RKO (cell line): Measurements from ENCODE around the gene ATP7B.
"Not testable (repeated sequence)": the region's sequence is repeated elsewhere in the genome, so short reads cannot be mapped to it uniquely, and the experiment has no call there.

Experiments used
- DNase-seq: peaks from one replicate; pipeline ENCODE4 v3.0.0-alpha.2; 2016; ENCODE audit warnings: low spot score

Gene ATP7B

GRCh38 chr13:52006523-52007245 lies 4.6 kb downstream of the ATP7B start:
- no peak for DNase-seq

- DNase-seq, result no peak
These were observed 5.3 kb downstream of the ATP7B start for GRCh38 chr13:52005841-52006522.

DNA sequence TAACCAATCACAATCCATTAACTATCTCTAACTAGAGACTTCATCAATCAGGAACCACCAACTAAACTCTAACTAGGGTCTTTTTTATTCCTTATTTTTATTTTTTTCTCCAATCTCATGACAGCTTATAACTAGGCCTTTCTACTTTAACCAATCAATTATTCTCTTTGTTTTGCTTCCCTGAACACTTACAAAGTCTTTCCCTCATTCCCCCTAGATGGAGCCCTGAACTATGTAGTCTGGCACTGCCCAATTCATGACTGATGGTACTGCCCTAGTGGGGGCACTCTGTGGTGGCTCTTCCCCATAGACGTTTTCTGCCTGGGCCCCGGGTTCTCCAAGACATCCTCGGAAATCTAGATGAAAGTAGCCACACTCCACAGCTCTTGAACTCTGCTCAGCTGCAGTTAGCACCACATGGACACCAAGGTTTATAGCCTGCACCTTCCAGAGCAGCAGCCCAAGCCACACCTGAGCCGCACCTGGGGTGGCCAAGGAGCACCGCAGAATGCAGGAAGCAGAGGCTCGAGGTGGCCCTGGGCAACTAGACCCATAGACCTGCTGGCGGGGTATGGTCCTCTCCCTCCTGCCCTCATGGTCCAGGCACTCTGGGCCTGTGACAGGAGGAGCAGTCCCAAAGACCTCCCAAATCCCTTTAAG lies 6.6 kb downstream of the ATP7B start:
- DNase-seq, result no peak

DNA sequence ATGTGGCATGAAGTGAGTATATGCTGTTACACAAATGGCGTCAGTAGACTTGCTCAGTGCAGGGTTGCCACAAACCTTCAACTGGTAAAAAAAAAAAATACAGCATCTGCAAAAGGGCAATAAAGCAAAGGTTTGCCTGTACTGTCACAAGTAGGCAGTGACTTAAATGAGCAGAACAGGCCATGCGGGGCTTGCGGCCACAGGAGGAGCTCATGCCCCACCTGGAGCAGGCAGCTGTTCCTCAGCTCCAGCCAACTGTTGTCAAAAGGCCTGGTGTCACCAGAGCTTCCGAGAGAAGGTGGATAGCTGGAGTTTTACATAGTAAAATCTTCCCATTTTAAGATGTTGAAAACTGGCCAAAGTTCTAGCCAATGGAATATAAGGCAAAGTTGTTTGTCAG lies 7.7 kb downstream of the ATP7B start:
- no peak for DNase-seq

DNA sequence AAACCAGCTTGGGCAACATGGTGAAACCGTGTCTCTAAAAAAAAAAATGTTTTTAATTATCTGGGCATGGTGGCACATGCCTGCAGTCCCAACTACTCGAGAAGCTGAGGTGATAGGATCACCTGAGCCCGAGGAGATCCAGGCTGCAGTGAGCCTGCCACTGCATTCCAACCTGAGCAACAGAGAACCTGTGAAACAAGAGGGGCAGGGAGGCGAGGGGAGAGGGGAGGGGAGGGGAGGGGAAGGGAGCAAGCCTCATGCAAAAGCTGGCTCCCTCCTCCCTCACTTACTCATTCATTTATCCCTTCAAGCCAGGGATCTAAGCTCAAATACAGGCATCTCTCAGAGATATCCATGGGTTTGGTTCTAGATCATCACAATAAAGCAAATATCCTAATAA lies 8.9 kb downstream of the ATP7B start:
- DNase-seq, result no peak

GRCh38 chr13:52001120-52001731 lies 10.0 kb downstream of the ATP7B start:
- peak; percentile 80 for DNase-seq

- DNase-seq, result no peak
These were observed 11.3 kb downstream of the ATP7B start for GRCh38 chr13:51999921-52000320.

DNA sequence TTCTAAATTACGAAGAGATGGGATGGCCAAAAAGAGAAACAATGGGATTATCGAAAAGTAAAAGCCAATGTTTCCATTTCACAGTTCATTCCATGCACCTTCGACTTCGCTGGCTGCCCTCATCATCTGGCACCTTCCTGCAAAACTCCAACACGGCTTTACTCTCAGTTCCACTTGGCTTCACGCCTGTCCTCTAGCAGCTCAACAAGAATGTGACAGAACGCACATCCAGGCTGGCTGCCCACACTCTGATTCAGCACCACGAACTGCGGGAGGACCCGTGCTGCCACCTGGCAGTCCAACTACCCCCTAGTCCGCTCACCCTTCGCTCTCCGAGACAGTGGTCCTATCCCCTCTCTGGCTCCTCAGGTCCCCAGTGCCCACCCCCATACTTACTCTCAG lies 11.7 kb downstream of the ATP7B start:
- DNase-seq, result no peak

DNA sequence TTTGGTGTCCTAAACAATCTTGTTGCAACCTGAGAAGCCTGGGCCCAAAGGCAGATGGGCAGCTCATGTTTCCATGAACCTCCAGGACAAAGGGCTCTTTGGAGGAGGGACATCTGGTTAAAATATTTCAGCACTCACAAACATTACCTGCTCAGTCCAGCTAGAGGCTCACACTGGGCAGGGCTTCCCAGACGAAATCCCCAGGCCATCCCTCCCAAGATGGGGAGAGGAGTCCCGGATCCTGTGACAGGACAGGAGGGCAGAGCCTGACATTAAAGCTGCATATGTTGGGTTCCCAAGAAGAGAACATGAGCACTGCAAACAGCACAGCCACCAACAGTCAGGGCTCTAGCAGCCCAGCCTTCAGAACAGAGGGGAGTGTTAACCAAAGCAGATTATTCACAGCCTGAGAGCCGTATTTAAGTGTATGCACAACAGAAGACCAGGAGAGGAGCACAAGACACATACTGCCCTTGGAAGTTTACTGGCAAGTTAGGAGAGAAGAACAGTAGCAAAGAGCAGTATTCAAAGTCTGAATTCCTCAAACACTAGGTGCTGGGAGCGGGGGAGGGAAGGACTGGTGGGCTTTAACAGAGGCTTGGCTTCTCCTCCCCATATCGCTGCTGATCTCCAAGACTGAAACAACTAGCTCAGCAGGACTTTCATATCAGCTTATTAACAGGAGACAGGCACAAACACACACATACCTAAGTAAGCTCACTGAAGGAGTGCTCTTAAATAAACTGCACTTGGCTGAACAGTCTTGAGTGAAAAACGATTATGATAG lies 12.3 kb downstream of the ATP7B start:
- DNase-seq, result no peak

- DNase-seq, result no peak
These were observed 13.5 kb downstream of the ATP7B start for GRCh38 chr13:51997641-51998330.

- DNase-seq, result no peak
These were observed 14.1 kb downstream of the ATP7B start for GRCh38 chr13:51997186-51997585.

- DNase-seq, result no peak
These were observed 14.6 kb downstream of the ATP7B start for GRCh38 chr13:51996641-51997040.

GRCh38 chr13:51995677-51996551 lies 15.3 kb downstream of the ATP7B start:
- no peak for DNase-seq

DNA sequence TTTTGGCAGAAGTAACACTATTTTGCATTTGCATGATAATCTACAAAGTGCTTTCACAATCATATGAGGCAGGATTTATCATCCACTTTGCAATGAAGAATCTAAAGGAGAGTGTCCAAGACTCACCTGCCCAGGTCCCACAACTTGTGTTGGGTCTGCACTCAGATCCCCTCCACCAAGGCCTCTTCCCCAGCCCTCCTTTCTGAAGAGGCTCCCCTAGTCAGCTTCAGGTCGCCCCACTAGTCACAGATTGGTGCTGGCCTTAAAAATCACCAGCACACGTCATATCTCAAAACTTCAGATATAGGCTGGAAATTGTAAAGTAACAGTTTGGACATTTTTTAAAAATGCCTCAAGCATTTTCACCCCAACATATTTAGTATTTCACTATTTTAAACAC lies 17.5 kb downstream of the ATP7B start:
- DNase-seq, result no peak

DNA sequence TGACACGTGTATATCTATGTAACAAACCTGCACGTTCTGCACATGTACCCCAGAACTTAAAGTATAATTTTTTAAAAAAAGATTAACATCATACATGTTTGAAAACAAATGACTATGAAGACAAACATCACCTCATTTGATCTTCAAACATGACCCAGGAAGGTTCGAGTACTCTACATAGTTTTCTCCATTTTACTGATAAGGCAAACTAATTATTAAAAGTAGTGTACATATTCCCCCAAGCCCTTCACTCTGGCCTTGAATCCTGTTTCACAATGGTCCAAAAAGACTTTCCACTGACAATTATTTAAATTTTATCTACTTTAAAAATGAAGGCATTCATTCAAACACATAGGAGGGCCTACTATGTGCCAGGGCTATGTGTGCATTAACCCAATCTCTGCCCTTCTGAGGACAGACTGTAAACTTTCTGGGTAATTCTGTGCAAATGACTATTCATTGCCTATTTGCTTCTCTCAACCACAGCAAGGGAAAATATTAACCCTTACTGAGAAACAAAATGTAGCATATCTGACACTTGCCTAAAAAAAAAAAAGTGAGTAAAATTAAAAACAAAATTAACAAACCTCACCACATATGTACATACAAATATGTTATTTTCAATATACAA lies 22.1 kb downstream of the ATP7B start:
- no peak for DNase-seq

- DNase-seq, result not testable (repeated sequence)
These were observed 26.3 kb downstream of the ATP7B start for GRCh38 chr13:51984904-51985303.

- DNase-seq, result not testable (repeated sequence)
These were observed 28.0 kb downstream of the ATP7B start for GRCh38 chr13:51983292-51983691.

GRCh38 chr13:51981355-51981754 lies 29.9 kb downstream of the ATP7B start:
- no peak for DNase-seq

- no peak for DNase-seq
These were observed 30.3 kb downstream of the ATP7B start for GRCh38 chr13:51980908-51981307.
